ENCODE results near the gene KRTAP4-16.
"Not testable (repeated sequence)": the region's sequence is repeated elsewhere in the genome, so short reads cannot be mapped to it uniquely, and the experiment has no call there.

KRTAP4-16 gene

GRCh38 chr17:41101586-41102259 is at the start of gene KRTAP4-16:
KRTAP4-16 (minus strand) TSS chr17:41102209; CDS start chr17:41102209, 0 bp downstream.
- Histone ChIP-seq H3K9me3 (ENCODE audit: control insufficient read depth, low read length) (no peaks in the 10 kb centered on the region), H3K9ac (ENCODE audit: low read length) (no peak within 1 kb of the TSS), H3K4me3 (ENCODE audit: low read length) (no peak within 1 kb of the TSS), H3K36me3 (ENCODE audit: control insufficient read depth, insufficient read depth, low read length) (no peaks in the 10 kb centered on the region), H3K4me1 (ENCODE audit: control insufficient read depth, insufficient read depth, low read length) (no peaks in the 10 kb centered on the region), H3K27me3 (ENCODE audit: control insufficient read depth, insufficient read depth, low read length) (no peaks in the 10 kb centered on the region)

DNA sequence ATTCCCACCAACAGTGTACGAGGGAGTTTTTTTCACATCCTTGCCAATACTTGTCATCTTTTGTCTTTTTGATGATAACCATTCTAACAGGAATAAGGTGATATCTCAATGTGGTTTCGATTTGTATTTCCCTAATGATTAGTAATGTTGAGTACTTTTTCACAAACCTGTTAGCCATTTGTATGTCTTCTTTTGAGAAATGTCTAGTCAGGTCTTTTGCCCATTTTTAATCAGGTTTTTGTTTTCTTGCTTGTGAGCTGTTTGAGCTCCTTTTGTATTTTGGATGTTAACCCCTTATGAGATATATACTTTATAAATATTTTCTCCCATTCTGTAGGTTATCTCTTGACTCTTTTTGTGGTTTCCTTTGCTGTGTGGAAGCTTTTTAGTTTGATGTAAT is 49.5 kb upstream of the KRTAP4-16 start:
- Histone ChIP-seq H3K27me3 (ENCODE audit: control insufficient read depth, insufficient read depth, low read length) (no peaks in the 10 kb centered on the region), H3K9me3 (ENCODE audit: control insufficient read depth, low read length) (no peaks in the 10 kb centered on the region), H3K4me3 (ENCODE audit: low read length) (no peak overlapping the region), H3K36me3 (ENCODE audit: control insufficient read depth, insufficient read depth, low read length) (no peaks in the 10 kb centered on the region), H3K4me1 (ENCODE audit: control insufficient read depth, insufficient read depth, low read length) (no peaks in the 10 kb centered on the region), H3K9ac (ENCODE audit: low read length) (no peak overlapping the region)

GRCh38 chr17:41150026-41150425 is 48.0 kb upstream of the KRTAP4-16 start:
- Histone ChIP-seq H3K4me3 (ENCODE audit: low read length) (no peak overlapping the region), H3K27me3 (ENCODE audit: control insufficient read depth, insufficient read depth, low read length) (no peaks in the 10 kb centered on the region), H3K36me3 (ENCODE audit: control insufficient read depth, insufficient read depth, low read length) (no peaks in the 10 kb centered on the region), H3K9me3 (ENCODE audit: control insufficient read depth, low read length) (no peaks in the 10 kb centered on the region), H3K4me1 (ENCODE audit: control insufficient read depth, insufficient read depth, low read length) (no peaks in the 10 kb centered on the region), H3K9ac (ENCODE audit: low read length) (no peak overlapping the region)

DNA sequence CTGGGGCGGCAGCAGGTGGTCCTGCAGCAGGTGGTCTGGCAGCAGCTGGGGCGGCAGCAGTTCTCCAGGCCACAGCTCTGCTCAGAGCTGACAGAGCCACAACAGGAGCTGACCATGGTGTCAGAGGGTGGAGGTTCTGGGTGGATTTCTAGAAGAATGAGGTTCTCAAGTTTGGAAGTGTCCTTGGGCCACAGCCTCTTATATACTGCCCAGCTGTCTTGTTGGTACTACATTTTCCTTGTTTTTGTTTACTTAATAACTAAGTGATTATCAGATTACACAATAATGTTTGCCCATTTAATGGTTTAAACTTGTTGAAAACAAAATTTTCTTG is 47.6 kb upstream of the KRTAP4-16 start, which contains the start of gene KRTAP4-5:
Gene KRTAP4-5 (minus strand): TSS at position 174 of the 334 bp plus-strand sequence. CDS start 58 bp downstream, at position 116.
- no peak within 1 kb of the TSS for H3K9ac ChIP-seq (ENCODE audit: low read length)
- no peaks in the 10 kb centered on the region for H3K9me3 ChIP-seq (ENCODE audit: control insufficient read depth, low read length)
- no peaks in the 10 kb centered on the region for H3K4me1 ChIP-seq (ENCODE audit: control insufficient read depth, insufficient read depth, low read length)
- no peaks in the 10 kb centered on the region for H3K36me3 ChIP-seq (ENCODE audit: control insufficient read depth, insufficient read depth, low read length)
- H3K4me3 ChIP-seq (ENCODE audit: low read length), result no peak within 1 kb of the TSS
- no peaks in the 10 kb centered on the region for H3K27me3 ChIP-seq (ENCODE audit: control insufficient read depth, insufficient read depth, low read length)

GRCh38 chr17:41148971-41149651 is 47.1 kb upstream of the KRTAP4-16 start:
- H3K9ac ChIP-seq (ENCODE audit: low read length); H3K9me3 ChIP-seq (ENCODE audit: control insufficient read depth, low read length); H3K4me1 ChIP-seq (ENCODE audit: control insufficient read depth, insufficient read depth, low read length); H3K27me3 ChIP-seq (ENCODE audit: control insufficient read depth, insufficient read depth, low read length); H3K4me3 ChIP-seq (ENCODE audit: low read length); H3K36me3 ChIP-seq (ENCODE audit: control insufficient read depth, insufficient read depth, low read length): not testable (repeated sequence)

DNA sequence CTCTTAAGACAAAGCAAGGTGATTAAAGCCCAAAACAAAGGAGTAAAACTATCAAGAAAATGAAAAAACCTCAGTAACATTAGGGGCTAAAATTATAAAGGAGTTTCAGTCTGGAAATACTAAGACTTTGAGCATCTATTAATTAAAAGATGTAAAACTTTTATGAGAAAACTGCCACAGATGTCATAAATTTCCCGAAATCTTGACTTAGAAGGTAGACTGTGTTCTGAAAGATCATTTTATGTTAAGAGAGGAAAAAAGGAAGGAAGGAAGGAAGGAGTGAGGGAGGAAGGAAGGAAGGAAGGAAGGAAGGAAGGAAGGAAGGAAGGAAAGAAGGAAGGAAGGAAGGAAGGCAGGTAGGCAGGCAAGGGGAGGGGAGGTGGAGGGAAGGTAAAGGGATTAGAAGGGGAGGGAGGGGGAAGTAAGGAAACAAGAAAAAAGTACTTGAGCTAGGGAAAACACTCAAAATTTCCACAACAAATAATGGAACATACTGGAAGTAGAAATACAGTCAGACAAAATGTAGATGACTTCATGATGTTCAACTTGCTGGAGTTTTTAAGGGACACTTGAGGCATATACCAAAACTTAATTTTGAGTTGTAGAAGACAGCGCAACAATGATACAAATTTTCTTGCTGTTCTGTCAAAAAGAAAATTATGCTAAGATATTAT is 45.7 kb upstream of the KRTAP4-16 start:
- H3K4me3 ChIP-seq (ENCODE audit: low read length), result no peak overlapping the region
- H3K4me1 ChIP-seq (ENCODE audit: control insufficient read depth, insufficient read depth, low read length), result no peaks in the 10 kb centered on the region

GRCh38 chr17:41145261-41145660 is 43.3 kb upstream of the KRTAP4-16 start:
- no peak overlapping the region for H3K9ac ChIP-seq (ENCODE audit: low read length)
- H3K36me3 ChIP-seq (ENCODE audit: control insufficient read depth, insufficient read depth, low read length), result no peaks in the 10 kb centered on the region
- H3K4me3 ChIP-seq (ENCODE audit: low read length), result no peak overlapping the region
- no peaks in the 10 kb centered on the region for H3K27me3 ChIP-seq (ENCODE audit: control insufficient read depth, insufficient read depth, low read length)
- H3K4me1 ChIP-seq (ENCODE audit: control insufficient read depth, insufficient read depth, low read length), result no peaks in the 10 kb centered on the region
- H3K9me3 ChIP-seq (ENCODE audit: control insufficient read depth, low read length), result no peaks in the 10 kb centered on the region

More for the DNA sequence above, 45.7 kb upstream of the KRTAP4-16 start:
- no peaks in the 10 kb centered on the region for H3K36me3 ChIP-seq (ENCODE audit: control insufficient read depth, insufficient read depth, low read length)
- no peaks in the 10 kb centered on the region for H3K9me3 ChIP-seq (ENCODE audit: control insufficient read depth, low read length)
- H3K9ac ChIP-seq (ENCODE audit: low read length), result no peak overlapping the region
- no peaks in the 10 kb centered on the region for H3K27me3 ChIP-seq (ENCODE audit: control insufficient read depth, insufficient read depth, low read length)

- H3K36me3 ChIP-seq (ENCODE audit: control insufficient read depth, insufficient read depth, low read length), result no peaks in the 10 kb centered on the region
- H3K4me1 ChIP-seq (ENCODE audit: control insufficient read depth, insufficient read depth, low read length), result no peaks in the 10 kb centered on the region
- H3K4me3 ChIP-seq (ENCODE audit: low read length), result no peak overlapping the region
- H3K9me3 ChIP-seq (ENCODE audit: control insufficient read depth, low read length), result no peaks in the 10 kb centered on the region
- H3K9ac ChIP-seq (ENCODE audit: low read length), result no peak overlapping the region
- no peaks in the 10 kb centered on the region for H3K27me3 ChIP-seq (ENCODE audit: control insufficient read depth, insufficient read depth, low read length)
Measured at GRCh38 chr17:41144846-41145245, 42.8 kb upstream of the KRTAP4-16 start.

DNA sequence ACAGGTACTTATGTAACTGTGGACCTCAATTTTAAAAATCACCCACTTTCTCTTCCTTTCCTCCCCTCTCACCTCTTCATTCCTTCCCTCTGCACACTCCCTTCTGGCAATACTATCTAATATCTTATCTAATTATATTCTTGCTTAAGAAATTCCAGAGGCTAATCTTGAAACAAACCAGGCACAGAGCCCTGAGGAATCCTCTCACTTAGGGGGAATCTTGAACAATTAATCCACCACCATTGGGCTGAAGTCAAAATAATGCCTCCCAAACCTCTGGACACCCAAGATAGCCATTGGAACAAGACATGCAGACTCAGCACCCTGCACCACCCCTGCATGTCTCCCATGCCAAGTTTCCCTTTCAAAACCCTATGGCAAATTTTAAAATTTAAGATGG is 39.4 kb upstream of the KRTAP4-16 start:
- Histone ChIP-seq H3K4me1 (ENCODE audit: control insufficient read depth, insufficient read depth, low read length) (no peaks in the 10 kb centered on the region), H3K36me3 (ENCODE audit: control insufficient read depth, insufficient read depth, low read length) (no peaks in the 10 kb centered on the region), H3K27me3 (ENCODE audit: control insufficient read depth, insufficient read depth, low read length) (no peaks in the 10 kb centered on the region), H3K9me3 (ENCODE audit: control insufficient read depth, low read length) (no peaks in the 10 kb centered on the region), H3K9ac (ENCODE audit: low read length) (no peak overlapping the region), H3K4me3 (ENCODE audit: low read length) (no peak overlapping the region)

GRCh38 chr17:41140360-41141131 is 38.5 kb upstream of the KRTAP4-16 start, which contains the start of gene KRTAP4-6:
KRTAP4-6 (minus strand) TSS chr17:41140544; CDS start chr17:41140487, 57 bp downstream.
- H3K9ac ChIP-seq (ENCODE audit: low read length), result no peak within 1 kb of the TSS
- no peaks in the 10 kb centered on the region for H3K27me3 ChIP-seq (ENCODE audit: control insufficient read depth, insufficient read depth, low read length)
- H3K4me3 ChIP-seq (ENCODE audit: low read length), result no peak within 1 kb of the TSS
- H3K4me1 ChIP-seq (ENCODE audit: control insufficient read depth, insufficient read depth, low read length), result no peaks in the 10 kb centered on the region
- H3K9me3 ChIP-seq (ENCODE audit: control insufficient read depth, low read length), result no peaks in the 10 kb centered on the region
- no peaks in the 10 kb centered on the region for H3K36me3 ChIP-seq (ENCODE audit: control insufficient read depth, insufficient read depth, low read length)

- not testable (repeated sequence) for H3K27me3 ChIP-seq (ENCODE audit: control insufficient read depth, insufficient read depth, low read length); H3K9me3 ChIP-seq (ENCODE audit: control insufficient read depth, low read length); H3K4me1 ChIP-seq (ENCODE audit: control insufficient read depth, insufficient read depth, low read length); H3K36me3 ChIP-seq (ENCODE audit: control insufficient read depth, insufficient read depth, low read length); H3K9ac ChIP-seq (ENCODE audit: low read length); H3K4me3 ChIP-seq (ENCODE audit: low read length)
Measured at GRCh38 chr17:41139865-41140264, 37.9 kb upstream of the KRTAP4-16 start.
